Prostate gland (tissue), 2 donors: ENCODE measurements around the gene UBQLN1.

ENCODE experiments used
- CTCF ChIP-seq, 4 experiments: fragments of 200-600 bp in 2 of 4; fragments of 450-650 bp in 2 of 4; sonication (generic) in 2 of 4; IDR thresholded peaks; 1 replicate in 3 of 4; 2 replicates in 1 of 4; pipeline ENCODE4 v1.5.1; 2016 to 2019; ENCODE audit warnings: antibody characterized with exemption in 4 of 4, mild to moderate bottlenecking in 2 of 4, moderate library complexity in 2 of 4
- POLR2A ChIP-seq: fragments of 450-650 bp; IDR thresholded peaks from one replicate; pipeline ENCODE4 v1.6.1; 2016; ENCODE audit warnings: antibody characterized with exemption, mild to moderate bottlenecking
- POLR2AphosphoS5 ChIP-seq: sonication (generic); formaldehyde crosslinking; IDR thresholded peaks from one replicate; pipeline ENCODE4 v1.6.1; 2017; ENCODE audit warnings: antibody characterized with exemption

- no peak for TF ChIP-seq CTCF (IDR thresholded peaks at IDR 0.05)
- no peak for TF ChIP-seq POLR2A
- no peak for TF ChIP-seq POLR2AphosphoS5
These were observed 68.5 kb downstream of the UBQLN1 start for GRCh38 chr9:83639266-83639665.
